SK-N-SH treated with all-trans-retinoic acid at 6 μM for 48 hours (cell line): ENCODE measurements around the gene JARID2.

Source experiments
- ATAC-seq: fragments of 200-7000 bp; cut with Tn5 transposase; 3 replicates; pipeline ENCODE4 v1.9.1; 2020; ENCODE audit warnings: mild to moderate bottlenecking, moderate library complexity
- ARNTL ChIP-seq: fragments of 450-650 bp; formaldehyde crosslinking; IDR thresholded peaks from 2 replicates; pipeline ENCODE4 v1.5.0; 2020; ENCODE audit warnings: low read depth, mild to moderate bottlenecking, moderate library complexity, borderline replicate concordance
- BACH2 ChIP-seq: fragments of 250-450 bp; sonication (Bioruptor Pico); IDR thresholded peaks from 2 replicates; pipeline ENCODE4 v1.9.0; 2021; ENCODE audit warnings: mild to moderate bottlenecking, borderline replicate concordance
- CSDC2 ChIP-seq: fragments of 250-450 bp; sonication (Bioruptor Pico); IDR thresholded peaks from 2 replicates; pipeline ENCODE4 v1.5.0; 2020; ENCODE audit warnings: mild to moderate bottlenecking, moderate library complexity
- ESRRG ChIP-seq: fragments of 250-450 bp; sonication (Bioruptor Pico); IDR thresholded peaks from 2 replicates; pipeline ENCODE4 v1.6.1; 2021; ENCODE audit warnings: mild to moderate bottlenecking
- GLIS3 ChIP-seq: fragments of 250-450 bp; sonication (Bioruptor Pico); IDR thresholded peaks from 2 replicates; pipeline ENCODE4 v1.5.0; 2020; ENCODE audit warnings: mild to moderate bottlenecking, moderate library complexity
- ISL1 ChIP-seq: fragments of 250-450 bp; sonication (Bioruptor Pico); IDR thresholded peaks from 2 replicates; pipeline ENCODE4 v2.1.2; 2022; ENCODE audit warnings: mild to moderate bottlenecking, moderate library complexity
- OSR1 ChIP-seq: fragments of 250-450 bp; sonication (Bioruptor Pico); IDR thresholded peaks from 2 replicates; pipeline ENCODE4 v1.8.0; 2022; ENCODE audit warnings: moderate library complexity, mild to moderate bottlenecking, inconsistent platforms
- PPARA ChIP-seq: fragments of 250-450 bp; sonication (Bioruptor Pico); IDR thresholded peaks from 2 replicates; pipeline ENCODE4 v1.5.0; 2020; ENCODE audit warnings: mild to moderate bottlenecking, borderline replicate concordance
- RARB ChIP-seq: fragments of 250-450 bp; sonication (Bioruptor Pico); IDR thresholded peaks from 2 replicates; pipeline ENCODE4 v1.8.0; 2021; ENCODE audit warnings: mild to moderate bottlenecking, moderate library complexity
- SNAI2 ChIP-seq: fragments of 250-450 bp; sonication (Bioruptor Pico); IDR thresholded peaks from 2 replicates; pipeline ENCODE4 v1.5.0; 2020; ENCODE audit warnings: mild to moderate bottlenecking, moderate library complexity
- TCF4 ChIP-seq: fragments of 250-450 bp; sonication (Bioruptor Pico); IDR thresholded peaks from 2 replicates; pipeline ENCODE4 v1.8.0; 2021; ENCODE audit warnings: mild to moderate bottlenecking, moderate library complexity, borderline replicate concordance
- TOX ChIP-seq: fragments of 250-450 bp; sonication (Bioruptor Pico); IDR thresholded peaks from 2 replicates; pipeline ENCODE4 v1.8.0; 2021; ENCODE audit warnings: mild to moderate bottlenecking, moderate library complexity, borderline replicate concordance
- ZFP3 ChIP-seq: fragments of 250-450 bp; sonication (Bioruptor Pico); IDR thresholded peaks from 2 replicates; pipeline ENCODE4 v1.5.0; 2020; ENCODE audit warnings: mild to moderate bottlenecking, moderate library complexity
- ZFP30 ChIP-seq: fragments of 450-650 bp; formaldehyde crosslinking; IDR thresholded peaks from 2 replicates; pipeline ENCODE4 v1.5.0; 2022; ENCODE audit warnings: mild to moderate bottlenecking, moderate library complexity
- ZNF565 ChIP-seq: fragments of 450-650 bp; formaldehyde crosslinking; conservative IDR thresholded peaks from 2 replicates; pipeline ENCODE4 v1.5.0; 2020; ENCODE audit warnings: low read depth, mild to moderate bottlenecking, moderate library complexity
- ZNF70 ChIP-seq: fragments of 450-650 bp; formaldehyde crosslinking; IDR thresholded peaks from 2 replicates; pipeline ENCODE4 v1.5.0; 2020; ENCODE audit warnings: mild to moderate bottlenecking, moderate library complexity
- TF ChIP-seq, protein P1 (sequence below): fragments of 250-450 bp; sonication (Bioruptor Pico); IDR thresholded peaks from 2 replicates; pipeline ENCODE4 v1.5.0; 2020; ENCODE audit warnings: mild to moderate bottlenecking, moderate library complexity
- TF ChIP-seq, protein P2 (sequence below): fragments of 250-450 bp; sonication (Bioruptor Pico); IDR thresholded peaks from 2 replicates; pipeline ENCODE4 v1.5.1; 2020; ENCODE audit warnings: low read depth, mild to moderate bottlenecking, moderate library complexity
- TF ChIP-seq, protein P3 (sequence below): fragments of 250-450 bp; sonication (Bioruptor Pico); IDR thresholded peaks from 2 replicates; pipeline ENCODE4 v1.8.0; 2021; ENCODE audit warnings: low read depth, mild to moderate bottlenecking, moderate library complexity, borderline replicate concordance
- TF ChIP-seq, protein P4 (sequence below): fragments of 250-450 bp; sonication (Bioruptor Pico); IDR thresholded peaks from 2 replicates; pipeline ENCODE4 v1.5.1; 2021; ENCODE audit warnings: mild to moderate bottlenecking, moderate library complexity
- TF ChIP-seq, protein P5 (sequence below): fragments of 250-450 bp; sonication (Bioruptor Pico); IDR thresholded peaks from 2 replicates; pipeline ENCODE4 v1.8.0; 2020; ENCODE audit warnings: mild to moderate bottlenecking, moderate library complexity, borderline replicate concordance

Gene JARID2

DNA sequence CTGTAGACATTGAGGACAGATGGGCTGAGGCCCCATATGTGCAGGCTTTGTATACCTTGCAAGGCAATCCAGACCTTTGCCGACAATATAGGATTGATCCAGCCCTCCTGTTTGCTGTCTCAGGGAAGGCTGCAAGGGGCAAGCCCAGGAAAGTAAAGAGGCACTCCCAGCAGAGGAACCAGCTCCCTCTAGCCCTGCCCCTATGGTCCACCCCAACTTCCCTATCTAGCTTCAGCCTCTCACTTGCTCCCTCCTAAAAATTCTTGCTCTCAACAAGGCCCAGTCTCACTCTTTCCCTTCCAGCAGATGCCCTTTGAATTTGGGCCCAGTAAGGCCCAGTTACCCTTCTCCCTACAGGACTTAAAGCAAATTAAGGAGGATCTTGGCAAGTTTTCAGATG, 92.6 kb downstream of the JARID2 start:
- no peak for TF ChIP-seq ZNF565 (CRISPR knock-in tag)
- ATAC-seq: no peak

DNA sequence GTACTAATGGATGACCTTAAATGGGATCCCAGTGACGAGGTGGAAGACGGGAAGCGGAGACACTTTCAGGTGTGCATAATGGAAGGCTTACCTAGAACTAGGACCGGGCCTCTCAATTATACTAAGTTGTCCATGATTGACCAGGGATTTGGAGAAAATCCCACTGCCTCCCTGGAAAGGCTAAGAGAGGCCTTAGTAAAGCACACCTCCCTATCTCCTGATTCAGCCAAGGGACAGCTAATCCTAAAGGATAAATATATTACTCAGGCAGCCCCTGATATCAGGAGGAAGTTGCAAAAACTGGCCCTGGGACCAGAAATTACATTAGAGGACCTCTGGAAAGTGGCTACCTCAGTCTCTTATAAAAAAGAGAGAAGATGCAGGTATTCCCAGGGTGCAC, 93.2 kb downstream of the JARID2 start:
- ATAC-seq: no peak

DNA sequence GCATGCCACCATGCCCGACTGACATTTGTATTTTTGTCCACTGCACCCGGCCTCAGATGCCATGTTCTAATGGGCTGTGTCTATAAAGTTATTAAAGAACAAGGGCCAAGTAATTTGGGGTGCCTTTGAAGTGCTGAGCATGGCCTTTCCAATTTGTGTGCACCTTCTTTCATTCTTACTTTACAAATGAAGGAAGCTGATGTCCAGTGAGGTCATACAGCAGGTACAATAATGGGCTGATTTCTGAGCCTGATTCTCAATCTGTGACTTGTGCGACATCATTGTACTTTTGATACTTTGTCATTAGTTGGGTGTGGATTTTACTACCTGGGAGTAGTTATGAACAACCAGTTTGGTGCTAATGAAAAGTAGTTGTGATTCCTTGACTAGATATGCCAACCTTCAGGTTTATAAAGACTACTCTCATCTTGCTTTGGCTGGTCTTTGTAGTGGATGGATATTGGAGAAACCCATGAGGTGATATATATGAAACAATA, 94.3 kb downstream of the JARID2 start:
- no peak for TF ChIP-seq RARB
- TF ChIP-seq SNAI2 (CRISPR knock-in tag): no peak
- TF ChIP-seq TOX (CRISPR knock-in tag): no peak
- TF ChIP-seq ARNTL (CRISPR knock-in tag): no peak
- TF ChIP-seq, protein P1, sequence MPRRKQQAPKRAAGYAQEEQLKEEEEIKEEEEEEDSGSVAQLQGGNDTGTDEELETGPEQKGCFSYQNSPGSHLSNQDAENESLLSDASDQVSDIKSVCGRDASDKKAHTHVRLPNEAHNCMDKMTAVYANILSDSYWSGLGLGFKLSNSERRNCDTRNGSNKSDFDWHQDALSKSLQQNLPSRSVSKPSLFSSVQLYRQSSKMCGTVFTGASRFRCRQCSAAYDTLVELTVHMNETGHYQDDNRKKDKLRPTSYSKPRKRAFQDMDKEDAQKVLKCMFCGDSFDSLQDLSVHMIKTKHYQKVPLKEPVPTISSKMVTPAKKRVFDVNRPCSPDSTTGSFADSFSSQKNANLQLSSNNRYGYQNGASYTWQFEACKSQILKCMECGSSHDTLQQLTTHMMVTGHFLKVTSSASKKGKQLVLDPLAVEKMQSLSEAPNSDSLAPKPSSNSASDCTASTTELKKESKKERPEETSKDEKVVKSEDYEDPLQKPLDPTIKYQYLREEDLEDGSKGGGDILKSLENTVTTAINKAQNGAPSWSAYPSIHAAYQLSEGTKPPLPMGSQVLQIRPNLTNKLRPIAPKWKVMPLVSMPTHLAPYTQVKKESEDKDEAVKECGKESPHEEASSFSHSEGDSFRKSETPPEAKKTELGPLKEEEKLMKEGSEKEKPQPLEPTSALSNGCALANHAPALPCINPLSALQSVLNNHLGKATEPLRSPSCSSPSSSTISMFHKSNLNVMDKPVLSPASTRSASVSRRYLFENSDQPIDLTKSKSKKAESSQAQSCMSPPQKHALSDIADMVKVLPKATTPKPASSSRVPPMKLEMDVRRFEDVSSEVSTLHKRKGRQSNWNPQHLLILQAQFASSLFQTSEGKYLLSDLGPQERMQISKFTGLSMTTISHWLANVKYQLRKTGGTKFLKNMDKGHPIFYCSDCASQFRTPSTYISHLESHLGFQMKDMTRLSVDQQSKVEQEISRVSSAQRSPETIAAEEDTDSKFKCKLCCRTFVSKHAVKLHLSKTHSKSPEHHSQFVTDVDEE (CRISPR knock-in tag): no peak
- TF ChIP-seq, protein P2, sequence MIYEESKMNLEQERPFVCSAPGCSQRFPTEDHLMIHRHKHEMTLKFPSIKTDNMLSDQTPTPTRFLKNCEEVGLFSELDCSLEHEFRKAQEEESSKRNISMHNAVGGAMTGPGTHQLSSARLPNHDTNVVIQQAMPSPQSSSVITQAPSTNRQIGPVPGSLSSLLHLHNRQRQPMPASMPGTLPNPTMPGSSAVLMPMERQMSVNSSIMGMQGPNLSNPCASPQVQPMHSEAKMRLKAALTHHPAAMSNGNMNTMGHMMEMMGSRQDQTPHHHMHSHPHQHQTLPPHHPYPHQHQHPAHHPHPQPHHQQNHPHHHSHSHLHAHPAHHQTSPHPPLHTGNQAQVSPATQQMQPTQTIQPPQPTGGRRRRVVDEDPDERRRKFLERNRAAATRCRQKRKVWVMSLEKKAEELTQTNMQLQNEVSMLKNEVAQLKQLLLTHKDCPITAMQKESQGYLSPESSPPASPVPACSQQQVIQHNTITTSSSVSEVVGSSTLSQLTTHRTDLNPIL (CRISPR knock-in tag): no peak
- no peak for TF ChIP-seq ZFP30 (CRISPR knock-in tag)
- no peak for TF ChIP-seq ZFP3 (CRISPR knock-in tag)
- no peak for TF ChIP-seq CSDC2 (CRISPR knock-in tag)
- no peak for TF ChIP-seq ZNF70 (CRISPR knock-in tag)
- no peak for TF ChIP-seq ISL1 (CRISPR knock-in tag)
- TF ChIP-seq OSR1 (CRISPR knock-in tag): no peak
- TF ChIP-seq PPARA (CRISPR knock-in tag): no peak
- TF ChIP-seq BACH2 (CRISPR knock-in tag): no peak
- TF ChIP-seq, protein P3, sequence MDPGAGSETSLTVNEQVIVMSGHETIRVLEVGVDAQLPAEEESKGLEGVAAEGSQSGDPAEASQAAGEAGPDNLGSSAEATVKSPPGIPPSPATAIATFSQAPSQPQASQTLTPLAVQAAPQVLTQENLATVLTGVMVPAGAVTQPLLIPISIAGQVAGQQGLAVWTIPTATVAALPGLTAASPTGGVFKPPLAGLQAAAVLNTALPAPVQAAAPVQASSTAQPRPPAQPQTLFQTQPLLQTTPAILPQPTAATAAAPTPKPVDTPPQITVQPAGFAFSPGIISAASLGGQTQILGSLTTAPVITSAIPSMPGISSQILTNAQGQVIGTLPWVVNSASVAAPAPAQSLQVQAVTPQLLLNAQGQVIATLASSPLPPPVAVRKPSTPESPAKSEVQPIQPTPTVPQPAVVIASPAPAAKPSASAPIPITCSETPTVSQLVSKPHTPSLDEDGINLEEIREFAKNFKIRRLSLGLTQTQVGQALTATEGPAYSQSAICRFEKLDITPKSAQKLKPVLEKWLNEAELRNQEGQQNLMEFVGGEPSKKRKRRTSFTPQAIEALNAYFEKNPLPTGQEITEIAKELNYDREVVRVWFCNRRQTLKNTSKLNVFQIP (CRISPR knock-in tag): no peak
- no peak for TF ChIP-seq ESRRG (CRISPR knock-in tag)
- no peak for TF ChIP-seq GLIS3 (CRISPR knock-in tag)
- TF ChIP-seq TCF4 (CRISPR knock-in tag): no peak
- no peak for ATAC-seq

More for the DNA sequence above, 93.2 kb downstream of the JARID2 start:
- no peak for TF ChIP-seq ZFP30 (CRISPR knock-in tag)
- TF ChIP-seq PPARA (CRISPR knock-in tag): no peak

DNA sequence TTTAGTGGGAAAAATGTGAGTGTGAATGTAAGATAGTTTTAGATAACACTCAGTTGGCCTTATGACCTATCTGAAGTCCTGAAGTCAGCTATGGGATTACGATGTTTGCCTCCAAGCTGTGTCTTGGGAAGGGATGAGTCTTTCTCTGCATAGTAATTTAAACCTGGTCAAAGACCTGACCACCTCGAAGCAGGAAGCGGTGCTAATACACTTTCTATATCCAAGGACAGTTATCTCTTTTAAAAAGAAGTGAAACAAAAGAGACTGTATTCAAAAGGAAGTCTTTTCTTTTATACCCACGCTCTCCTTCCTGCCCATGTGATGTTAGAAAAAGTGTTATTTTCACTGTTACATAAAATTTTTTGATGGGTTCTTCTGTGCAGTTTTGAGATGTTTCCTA, 94.9 kb downstream of the JARID2 start:
- TF ChIP-seq ISL1 (CRISPR knock-in tag) (no peak), TOX (CRISPR knock-in tag) (no peak), TCF4 (CRISPR knock-in tag) (no peak), GLIS3 (CRISPR knock-in tag) (no peak)
- TF ChIP-seq, protein P1 (CRISPR knock-in tag): no peak
- TF ChIP-seq, protein P2 (CRISPR knock-in tag): no peak
- TF ChIP-seq, protein P4, sequence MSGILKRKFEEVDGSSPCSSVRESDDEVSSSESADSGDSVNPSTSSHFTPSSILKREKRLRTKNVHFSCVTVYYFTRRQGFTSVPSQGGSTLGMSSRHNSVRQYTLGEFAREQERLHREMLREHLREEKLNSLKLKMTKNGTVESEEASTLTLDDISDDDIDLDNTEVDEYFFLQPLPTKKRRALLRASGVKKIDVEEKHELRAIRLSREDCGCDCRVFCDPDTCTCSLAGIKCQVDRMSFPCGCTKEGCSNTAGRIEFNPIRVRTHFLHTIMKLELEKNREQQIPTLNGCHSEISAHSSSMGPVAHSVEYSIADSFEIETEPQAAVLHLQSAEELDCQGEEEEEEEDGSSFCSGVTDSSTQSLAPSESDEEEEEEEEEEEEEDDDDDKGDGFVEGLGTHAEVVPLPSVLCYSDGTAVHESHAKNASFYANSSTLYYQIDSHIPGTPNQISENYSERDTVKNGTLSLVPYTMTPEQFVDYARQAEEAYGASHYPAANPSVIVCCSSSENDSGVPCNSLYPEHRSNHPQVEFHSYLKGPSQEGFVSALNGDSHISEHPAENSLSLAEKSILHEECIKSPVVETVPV (CRISPR knock-in tag): no peak
- TF ChIP-seq, protein P5, sequence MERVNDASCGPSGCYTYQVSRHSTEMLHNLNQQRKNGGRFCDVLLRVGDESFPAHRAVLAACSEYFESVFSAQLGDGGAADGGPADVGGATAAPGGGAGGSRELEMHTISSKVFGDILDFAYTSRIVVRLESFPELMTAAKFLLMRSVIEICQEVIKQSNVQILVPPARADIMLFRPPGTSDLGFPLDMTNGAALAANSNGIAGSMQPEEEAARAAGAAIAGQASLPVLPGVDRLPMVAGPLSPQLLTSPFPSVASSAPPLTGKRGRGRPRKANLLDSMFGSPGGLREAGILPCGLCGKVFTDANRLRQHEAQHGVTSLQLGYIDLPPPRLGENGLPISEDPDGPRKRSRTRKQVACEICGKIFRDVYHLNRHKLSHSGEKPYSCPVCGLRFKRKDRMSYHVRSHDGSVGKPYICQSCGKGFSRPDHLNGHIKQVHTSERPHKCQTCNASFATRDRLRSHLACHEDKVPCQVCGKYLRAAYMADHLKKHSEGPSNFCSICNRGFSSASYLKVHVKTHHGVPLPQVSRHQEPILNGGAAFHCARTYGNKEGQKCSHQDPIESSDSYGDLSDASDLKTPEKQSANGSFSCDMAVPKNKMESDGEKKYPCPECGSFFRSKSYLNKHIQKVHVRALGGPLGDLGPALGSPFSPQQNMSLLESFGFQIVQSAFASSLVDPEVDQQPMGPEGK: no peak
- TF ChIP-seq, all 23 proteins: peak for 0
- no peak for ATAC-seq
